GM12864 (cell line): ENCODE measurements around the gene WWOX.
"Not testable (repeated sequence)": the region's sequence is repeated elsewhere in the genome, so short reads cannot be mapped to it uniquely, and the experiment has no call there.

Source experiments
- DNase-seq: peaks from one replicate; pipeline ENCODE4 v3.0.0-alpha.2; 2011; ENCODE audit warnings: low read depth
- H3K4me3 ChIP-seq: 2 replicates; pipeline ENCODE4 v1.5.1; 2011; ENCODE audit warnings: mild to moderate bottlenecking, low read depth, low read length, control low read depth
- CTCF ChIP-seq: IDR thresholded peaks from 2 replicates; pipeline ENCODE4 v1.5.1; 2011; ENCODE audit warnings: low read depth, mild to moderate bottlenecking, moderate library complexity, low read length, control low read depth, inconsistent platforms; ENCODE audit errors: missing control alignments

Gene WWOX

GRCh38 chr16:79051313-79051712 lies 951.9 kb downstream of the WWOX start:
- no peak for TF ChIP-seq CTCF
- DNase-seq: no peak
- no peak overlapping the region for H3K4me3 ChIP-seq

- DNase-seq, H3K4me3 ChIP-seq: not testable (repeated sequence)
These were observed 952.7 kb downstream of the WWOX start for GRCh38 chr16:79052198-79052597.

GRCh38 chr16:79053577-79053976 lies 954.1 kb downstream of the WWOX start:
- no peak for DNase-seq
- H3K4me3 ChIP-seq: no peak overlapping the region
- no peak for TF ChIP-seq CTCF

GRCh38 chr16:79054211-79054984 lies 954.9 kb downstream of the WWOX start:
- DNase-seq: no peak
- TF ChIP-seq CTCF: no peak

GRCh38 chr16:79055251-79055970 lies 956.0 kb downstream of the WWOX start:
- no peak for DNase-seq
- TF ChIP-seq CTCF: no peak
- no peak overlapping the region for H3K4me3 ChIP-seq

More at GRCh38 chr16:79054211-79054984, 954.9 kb downstream of the WWOX start:
- no peak overlapping the region for H3K4me3 ChIP-seq

- no peak for DNase-seq
- no peak for TF ChIP-seq CTCF
These were observed 961.7 kb downstream of the WWOX start for GRCh38 chr16:79061181-79061580.

GRCh38 chr16:79062336-79062735 lies 962.9 kb downstream of the WWOX start:
- no peak for DNase-seq
- TF ChIP-seq CTCF: no peak
- no peak overlapping the region for H3K4me3 ChIP-seq

More at GRCh38 chr16:79061181-79061580, 961.7 kb downstream of the WWOX start:
- H3K4me3 ChIP-seq: no peak overlapping the region
